Activated CD4-positive, CD25-positive, alpha-beta regulatory T cell (primary cell): ENCODE results near the gene DAPK2.

Source experiments
- DNase-seq, 4 experiments: peaks; one replicate each; lab custom pipeline; 2025; lab: John Stamatoyannopoulos, UW

DAPK2 gene

GRCh38 chr15:63893866-63894661 lies 152.2 kb downstream of the DAPK2 start:
- no peak for DNase-seq

DNA sequence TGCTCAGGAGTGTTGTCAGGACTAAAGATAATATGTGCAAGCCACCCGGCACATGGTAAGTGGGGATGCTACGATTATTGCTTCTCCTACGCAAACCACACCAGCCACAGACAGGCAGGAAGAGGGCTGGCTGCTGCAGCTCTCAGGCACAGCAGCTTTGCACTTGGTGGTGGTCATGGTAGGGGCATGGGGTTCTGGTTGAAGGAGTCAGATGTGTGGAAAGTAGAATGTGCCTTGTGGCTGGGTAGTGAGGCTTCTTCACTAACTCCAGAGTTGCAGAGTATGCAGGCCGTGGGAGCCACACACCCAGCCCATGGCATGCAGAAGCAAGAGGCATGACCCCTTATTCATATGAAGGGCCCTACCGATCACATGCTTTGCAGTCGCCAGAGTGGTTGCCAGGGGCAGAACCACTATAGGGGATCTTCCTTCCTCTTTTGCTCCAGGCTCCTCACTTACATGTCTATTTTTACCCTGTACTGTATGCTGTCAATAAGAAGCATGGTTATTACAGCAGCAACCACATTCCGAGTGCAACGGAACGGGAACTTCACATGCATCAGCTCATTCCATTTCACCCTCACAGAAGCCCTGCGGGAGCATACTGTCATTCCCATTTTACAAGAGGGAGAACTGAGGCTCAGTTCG lies 153.4 kb downstream of the DAPK2 start:
- DNase-seq: peak; percentile 6 to 30 (median 26)

DNA sequence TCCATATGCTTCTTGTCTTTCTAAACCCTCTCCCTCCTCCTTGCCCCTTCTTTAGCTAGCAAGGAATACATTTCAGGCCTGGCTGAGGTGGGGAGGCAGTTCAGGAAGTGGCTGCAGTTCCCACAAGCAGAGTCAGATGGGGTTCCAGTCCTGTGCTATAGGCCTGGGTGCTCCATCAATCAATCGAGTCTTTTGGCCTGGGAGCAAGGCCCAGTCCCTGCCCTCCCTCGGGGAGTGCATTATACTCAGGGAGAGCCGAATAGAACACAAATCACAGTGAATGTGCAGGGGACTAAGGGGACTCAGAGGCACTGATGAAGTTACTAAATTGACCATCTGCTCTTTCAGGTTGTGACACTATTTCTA lies 154.5 kb downstream of the DAPK2 start:
- no peak for DNase-seq

DNA sequence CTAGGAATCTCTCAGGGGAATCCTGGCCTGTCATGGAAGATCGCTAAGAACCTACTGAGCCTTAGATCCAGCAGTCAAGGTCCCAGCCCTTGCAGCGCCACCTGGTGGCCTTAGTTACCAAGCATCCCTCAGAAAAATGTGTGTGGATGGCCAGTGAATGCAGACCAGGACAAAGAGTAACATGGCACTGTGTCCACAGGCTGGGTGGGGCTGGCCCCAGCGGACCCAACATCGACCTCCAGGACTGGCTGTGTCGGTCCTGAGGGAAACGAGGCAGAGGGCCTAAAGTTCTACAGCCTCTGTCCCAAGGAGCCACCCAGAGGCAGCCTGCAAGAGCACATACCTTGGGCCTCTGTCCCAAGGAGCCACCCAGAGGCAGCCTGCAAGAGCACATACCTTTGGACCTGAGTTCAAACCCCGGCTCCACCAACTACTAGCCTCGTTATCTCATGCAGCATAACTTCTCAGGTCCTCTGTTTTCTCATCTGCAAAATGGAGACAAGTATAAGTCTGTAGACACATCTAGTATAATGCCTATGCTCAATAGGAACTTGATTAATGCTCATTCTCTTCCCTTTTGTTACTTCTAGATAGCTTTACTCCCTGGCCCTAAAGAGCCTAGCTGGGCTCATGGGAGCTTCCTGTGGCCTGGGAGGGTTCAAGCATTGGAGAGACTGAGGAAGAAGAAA lies 155.1 kb downstream of the DAPK2 start:
- DNase-seq: peak; percentile 41 to 64 (median 56)

- no peak for DNase-seq
These were observed 155.7 kb downstream of the DAPK2 start for GRCh38 chr15:63890617-63891016.

GRCh38 chr15:63889831-63890230 lies 156.5 kb downstream of the DAPK2 start:
- DNase-seq: no peak

DNA sequence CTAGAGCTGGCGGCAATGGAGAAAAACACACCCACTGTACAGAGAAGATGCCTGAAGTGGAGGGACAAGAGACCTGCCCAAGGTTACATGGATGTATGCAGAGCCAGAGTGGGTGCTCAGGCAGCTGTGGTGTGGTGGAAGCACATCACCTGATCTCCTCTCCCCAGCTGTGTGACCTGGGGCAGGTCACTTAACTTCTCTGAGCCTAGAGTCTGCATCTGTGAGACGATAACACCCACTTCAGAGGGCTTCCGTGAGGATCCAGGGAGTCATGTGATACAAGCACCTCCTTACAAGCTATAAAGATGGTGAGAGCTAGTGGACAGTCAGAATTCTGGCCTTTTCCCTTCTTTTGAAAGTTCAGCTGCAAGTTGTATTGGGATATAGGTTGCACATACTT lies 157.5 kb downstream of the DAPK2 start:
- no peak for DNase-seq

GRCh38 chr15:63888146-63888545 lies 158.1 kb downstream of the DAPK2 start:
- DNase-seq: no peak

- DNase-seq: no peak
These were observed 158.7 kb downstream of the DAPK2 start for GRCh38 chr15:63887630-63888029.

DNA sequence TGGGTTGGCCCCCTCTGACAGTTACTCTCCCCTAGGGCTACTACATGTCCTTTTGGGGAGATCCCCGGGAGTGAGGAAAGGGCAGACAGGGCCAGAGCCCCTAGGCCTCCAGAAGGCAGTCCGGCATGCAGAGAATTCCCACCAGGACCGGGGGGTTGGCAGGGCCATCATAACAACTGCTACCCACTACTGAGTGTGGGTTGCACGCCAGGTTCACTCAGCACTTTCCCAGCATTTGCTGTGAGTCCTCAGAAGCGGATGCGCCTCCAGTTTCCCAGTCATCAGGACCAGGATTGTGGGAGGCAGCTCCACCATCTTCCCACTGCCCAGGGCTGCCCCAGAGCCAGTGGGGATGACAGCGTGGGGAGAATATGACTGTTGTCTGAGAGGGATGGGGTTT lies 161.3 kb downstream of the DAPK2 start:
- no peak for DNase-seq

DNA sequence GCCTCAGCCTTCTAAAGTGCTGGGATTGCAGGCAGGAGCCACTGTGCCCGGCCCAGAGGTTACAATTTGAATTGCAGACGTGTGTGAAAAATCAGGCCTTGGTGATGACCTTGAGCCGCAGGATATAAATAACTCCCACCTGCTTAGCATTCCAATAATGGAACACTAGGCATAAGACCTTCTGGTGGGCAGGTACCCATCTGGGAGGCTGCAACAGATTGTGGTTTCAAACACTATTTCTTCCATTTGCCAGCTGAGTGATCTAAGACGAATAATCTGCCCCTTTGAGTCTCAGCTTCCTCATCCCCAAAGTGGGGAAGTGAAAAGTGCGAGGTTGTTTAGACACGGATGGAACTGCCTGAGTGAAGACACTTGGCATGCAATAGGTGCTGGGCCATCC lies 164.9 kb downstream of the DAPK2 start:
- DNase-seq: no peak

DNA sequence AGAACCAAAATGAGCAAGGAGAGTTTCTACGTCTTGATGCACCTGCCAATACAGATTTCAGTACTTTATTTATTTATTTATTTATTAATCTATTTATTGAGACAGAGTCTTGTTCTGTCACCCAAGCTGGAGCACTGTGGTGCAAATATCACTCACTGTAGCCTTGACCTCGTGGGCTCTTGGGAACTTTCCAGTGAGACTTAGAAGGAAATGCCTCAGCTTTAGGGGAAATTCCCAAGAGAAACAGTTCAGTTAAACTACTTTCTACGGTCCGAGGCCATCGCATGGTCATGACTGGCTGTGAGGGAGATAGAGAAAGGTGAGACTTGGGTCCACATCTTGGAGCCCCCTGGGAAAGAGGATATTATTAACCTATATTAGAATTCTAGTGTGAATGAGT lies 165.5 kb downstream of the DAPK2 start:
- DNase-seq: no peak

DNA sequence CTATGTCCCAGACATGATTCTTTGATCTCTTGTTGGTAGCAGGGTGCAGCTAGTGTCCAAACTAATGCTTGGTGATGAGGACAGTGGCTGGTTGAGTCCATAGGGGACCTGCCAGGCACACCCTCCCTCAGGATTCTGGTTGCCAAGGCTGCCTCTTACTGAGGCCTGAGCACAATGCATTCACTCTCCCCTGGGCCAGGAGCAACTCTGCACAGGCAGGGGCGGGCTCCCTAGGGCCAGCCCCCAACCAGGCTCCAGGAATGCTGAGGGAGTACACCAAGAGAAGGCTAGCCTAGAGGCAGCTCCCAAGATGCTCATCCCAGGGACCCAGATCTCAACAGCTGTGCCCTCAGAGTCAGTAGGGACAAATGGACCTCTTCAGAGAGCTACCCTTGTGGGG lies 166.3 kb downstream of the DAPK2 start:
- no peak for DNase-seq

DNA sequence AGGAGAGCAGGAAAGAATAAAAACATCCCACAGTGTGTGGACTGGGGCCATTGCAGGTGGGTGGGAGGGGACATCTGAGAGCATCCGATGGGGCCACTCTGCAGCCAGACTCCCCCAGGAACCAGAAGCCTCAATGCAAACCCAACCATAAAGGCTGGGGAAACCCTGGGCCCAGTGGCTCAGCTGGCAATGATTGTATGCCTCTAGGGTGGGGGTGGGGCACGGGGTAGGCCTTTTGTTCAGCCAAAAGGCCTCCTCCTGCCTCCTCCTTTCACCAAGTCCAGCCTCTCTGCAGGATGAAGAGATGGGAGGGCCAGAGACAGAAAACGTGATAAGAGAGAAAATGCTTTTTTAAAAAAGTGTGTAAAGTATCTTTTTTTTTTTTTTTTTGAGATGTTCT lies 167.1 kb downstream of the DAPK2 start:
- DNase-seq: no peak

- DNase-seq: no peak
These were observed 168.5 kb downstream of the DAPK2 start for GRCh38 chr15:63877713-63878271.

DNA sequence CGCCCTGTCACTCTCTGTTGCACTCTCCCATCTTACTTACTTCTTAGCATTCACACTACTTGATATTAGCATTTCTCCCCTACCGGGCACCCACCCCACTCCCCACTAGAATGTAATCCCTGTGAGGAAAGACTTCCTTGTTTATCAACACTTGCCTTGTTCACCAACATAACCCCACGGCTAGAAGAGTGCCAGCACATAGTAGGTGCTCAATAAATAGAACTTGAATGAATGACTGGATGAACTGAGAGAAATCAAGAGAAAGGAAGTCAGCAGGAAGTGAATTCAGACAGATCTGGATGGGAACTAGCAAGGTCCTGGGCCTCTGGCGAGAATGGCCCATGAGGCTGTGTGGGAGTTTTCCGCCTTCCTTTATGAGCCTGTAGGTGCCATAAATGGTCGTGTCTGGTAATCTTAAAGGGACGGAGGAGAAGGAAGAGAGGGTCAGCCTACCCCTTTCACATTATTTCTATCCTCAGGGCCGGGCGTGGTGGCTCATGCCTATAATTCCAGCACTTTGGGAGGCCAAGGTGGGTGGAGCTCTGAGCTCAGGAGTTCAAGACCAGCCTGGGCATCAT lies 170.1 kb downstream of the DAPK2 start:
- DNase-seq: no peak

DNA sequence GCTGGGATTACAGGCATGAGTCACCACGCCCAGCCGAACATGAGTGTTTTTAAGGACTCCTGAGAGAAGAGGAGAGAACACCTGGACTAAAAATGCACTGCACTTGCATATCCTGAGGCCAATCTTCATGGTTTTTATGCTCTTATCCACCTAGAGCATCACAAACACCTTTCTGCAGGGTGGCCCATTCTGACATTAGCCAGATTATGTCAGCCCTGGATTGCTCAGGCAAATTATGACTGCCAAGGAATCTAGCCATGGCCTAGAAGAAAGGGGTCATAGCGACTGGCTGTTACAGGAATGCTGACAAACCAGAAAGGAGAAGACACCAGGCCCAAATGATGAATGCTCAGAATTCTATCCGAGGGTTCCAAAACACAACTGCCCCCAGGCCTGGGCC lies 171.7 kb downstream of the DAPK2 start:
- DNase-seq: no peak

DNA sequence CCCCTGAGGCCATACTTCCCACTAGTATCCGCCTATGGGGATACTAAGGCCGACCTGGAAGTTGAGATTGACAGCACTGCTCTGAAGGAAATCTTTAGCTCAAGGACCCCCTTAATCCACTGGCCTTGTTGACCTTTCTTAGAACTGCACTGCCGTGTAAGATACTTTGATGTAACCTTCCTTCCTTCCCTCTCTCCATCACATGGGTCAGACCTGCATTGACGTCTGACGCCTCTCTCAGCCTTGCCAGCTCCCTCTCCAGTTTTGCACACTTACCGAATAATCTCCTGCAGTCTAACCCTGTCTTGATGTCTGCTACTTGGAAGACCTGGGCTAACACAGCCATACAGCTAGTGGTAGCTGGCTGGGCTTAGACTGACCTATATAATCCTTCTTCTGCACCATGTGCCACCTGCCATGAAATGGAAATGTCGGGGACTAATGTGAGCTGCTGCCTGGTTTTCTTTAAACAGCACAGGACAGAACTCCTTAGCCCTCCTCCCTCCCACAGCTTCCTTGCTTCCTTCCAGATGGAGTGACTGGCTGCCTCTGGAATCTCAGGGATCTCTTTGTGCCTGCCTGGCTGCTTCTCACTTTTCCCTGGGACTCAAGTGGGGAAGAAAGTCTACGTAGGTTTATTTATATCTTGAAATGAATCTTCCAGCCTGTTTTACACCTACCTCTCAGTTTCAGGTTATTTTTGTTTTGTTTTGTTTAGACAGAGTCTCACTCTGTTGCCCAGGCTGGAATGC lies 173.3 kb downstream of the DAPK2 start:
- DNase-seq: no peak

- no peak for DNase-seq
These were observed 175.6 kb downstream of the DAPK2 start for GRCh38 chr15:63870487-63871209.

- no peak for DNase-seq
These were observed 176.3 kb downstream of the DAPK2 start for GRCh38 chr15:63870043-63870394.

DNA sequence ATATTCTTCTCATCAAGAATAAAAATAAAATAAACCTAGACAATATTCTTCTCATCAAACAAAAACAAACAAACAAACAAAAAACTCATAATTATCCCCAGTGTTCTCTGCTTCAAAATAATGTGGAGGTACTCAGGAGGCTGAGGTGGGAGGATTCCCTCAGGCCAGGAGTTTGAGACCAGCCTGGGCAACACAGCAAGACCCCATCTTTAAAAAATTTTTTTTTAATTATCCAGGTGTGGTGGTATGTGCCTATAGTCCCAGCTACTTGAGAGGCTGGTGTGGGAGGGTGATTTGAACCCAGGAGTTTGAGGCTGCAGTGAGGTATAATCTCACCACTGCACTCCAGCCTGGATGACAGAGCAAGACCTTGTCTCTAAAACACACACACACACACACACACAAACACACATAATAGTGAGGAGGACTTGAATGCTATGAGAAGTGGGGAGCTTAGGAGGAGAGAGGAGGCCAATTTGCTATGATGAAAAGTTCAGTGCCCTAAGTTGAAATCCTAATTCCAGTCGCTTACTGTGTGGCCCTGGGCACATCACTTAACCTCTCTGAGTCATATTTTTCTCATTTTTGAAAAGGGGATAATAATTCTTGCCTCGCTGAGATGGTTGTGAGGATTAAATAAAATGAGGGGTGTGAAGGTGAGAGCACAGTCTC lies 176.8 kb downstream of the DAPK2 start:
- no peak for DNase-seq
